Measurements from ENCODE around the gene SPON1.
"Not testable (repeated sequence)": the region's sequence is repeated elsewhere in the genome, so short reads cannot be mapped to it uniquely, and the experiment has no call there.

Gene SPON1

GRCh38 chr11:14251754-14252153 is 289.2 kb downstream of the SPON1 start:
- Histone ChIP-seq H3K79me2 (ENCODE audit: insufficient read depth, low read length) (no peaks in the 10 kb centered on the region), H3K4me3 (ENCODE audit: insufficient read depth, low read length, poor library complexity, severe bottlenecking) (no peak overlapping the region), H3K27me3 (ENCODE audit: low read length) (no peaks in the 10 kb centered on the region), H2AFZ (ENCODE audit: low read depth, low read length, severe bottlenecking) (no peak overlapping the region), H3K27ac (ENCODE audit: low read depth, low read length) (no peak overlapping the region), H4K20me1 (ENCODE audit: low read depth, low read length) (no peaks in the 10 kb centered on the region), H3K9me3 (ENCODE audit: insufficient read depth, low read length) (no peaks in the 10 kb centered on the region), H3K9ac (ENCODE audit: low read length) (no peak overlapping the region), H3K9me2 (replicated peaks; ENCODE audit: insufficient read depth, low read length) (no peaks in the 10 kb centered on the region), H3K4me2 (ENCODE audit: low read depth, low read length, poor library complexity, severe bottlenecking) (no peak overlapping the region), H3F3A (ENCODE audit: insufficient read depth) (no peaks in the 10 kb centered on the region), H3K36me3 (ENCODE audit: low read length) (no peaks in the 10 kb centered on the region)
- no peak for TF ChIP-seq CTCF (IDR thresholded peaks at IDR 0.05; ENCODE audit: insufficient read depth, low read length, poor library complexity, severe bottlenecking)
- TF ChIP-seq EZH2phosphoT487 (conservative IDR thresholded peaks at IDR 0.05; ENCODE audit: low read length) = no peak

DNA sequence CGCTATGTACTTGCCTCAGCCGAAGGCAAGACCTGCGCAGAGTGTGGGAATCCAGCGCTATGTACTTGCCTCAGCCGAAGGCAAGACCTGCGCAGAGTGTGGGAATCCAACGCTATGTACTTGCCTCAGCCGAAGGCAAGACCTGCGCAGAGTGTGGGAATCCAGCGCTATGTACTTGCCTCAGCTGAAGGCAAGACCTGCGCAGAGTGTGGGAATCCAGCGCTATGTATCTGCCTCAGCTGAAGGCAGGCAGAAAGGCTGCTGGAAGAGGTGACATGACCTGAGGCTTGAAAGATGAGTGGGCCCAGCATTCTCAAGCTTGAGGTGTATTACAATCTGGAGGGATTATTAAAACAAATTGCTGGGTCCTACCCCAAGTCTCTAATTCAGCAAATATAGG is 290.0 kb downstream of the SPON1 start:
- H3K36me3 ChIP-seq (ENCODE audit: low read length); H3K9me3 ChIP-seq (ENCODE audit: insufficient read depth, low read length); H3F3A ChIP-seq (ENCODE audit: insufficient read depth); H3K9me2 ChIP-seq (replicated peaks; ENCODE audit: insufficient read depth, low read length); H3K9ac ChIP-seq (ENCODE audit: low read length); H3K4me2 ChIP-seq (ENCODE audit: low read depth, low read length, poor library complexity, severe bottlenecking); H3K4me3 ChIP-seq (ENCODE audit: insufficient read depth, low read length, poor library complexity, severe bottlenecking); H4K20me1 ChIP-seq (ENCODE audit: low read depth, low read length); H3K27me3 ChIP-seq (ENCODE audit: low read length); H2AFZ ChIP-seq (ENCODE audit: low read depth, low read length, severe bottlenecking); H3K27ac ChIP-seq (ENCODE audit: low read depth, low read length); H3K79me2 ChIP-seq (ENCODE audit: insufficient read depth, low read length): not testable (repeated sequence)

GRCh38 chr11:14253421-14253820 is 290.9 kb downstream of the SPON1 start:
- Histone ChIP-seq H3F3A (ENCODE audit: insufficient read depth) (peaks cover 5% of the 10 kb centered on the region; the same call in 1 of the 2 replicates), H3K36me3 (ENCODE audit: low read length) (no peaks in the 10 kb centered on the region), H4K20me1 (ENCODE audit: low read depth, low read length) (no peaks in the 10 kb centered on the region), H3K9me3 (ENCODE audit: insufficient read depth, low read length) (no peaks in the 10 kb centered on the region), H2AFZ (ENCODE audit: low read depth, low read length, severe bottlenecking) (no peak overlapping the region), H3K9ac (ENCODE audit: low read length) (no peak overlapping the region), H3K9me2 (replicated peaks; ENCODE audit: insufficient read depth, low read length) (no peaks in the 10 kb centered on the region), H3K79me2 (ENCODE audit: insufficient read depth, low read length) (no peaks in the 10 kb centered on the region), H3K27me3 (ENCODE audit: low read length) (no peaks in the 10 kb centered on the region), H3K4me3 (ENCODE audit: insufficient read depth, low read length, poor library complexity, severe bottlenecking) (no peak overlapping the region), H3K27ac (ENCODE audit: low read depth, low read length) (no peak overlapping the region), H3K4me2 (ENCODE audit: low read depth, low read length, poor library complexity, severe bottlenecking) (no peak overlapping the region)
- no peak for TF ChIP-seq EZH2phosphoT487 (conservative IDR thresholded peaks at IDR 0.05; ENCODE audit: low read length)
- no peak for TF ChIP-seq CTCF (IDR thresholded peaks at IDR 0.05; ENCODE audit: insufficient read depth, low read length, poor library complexity, severe bottlenecking)

DNA sequence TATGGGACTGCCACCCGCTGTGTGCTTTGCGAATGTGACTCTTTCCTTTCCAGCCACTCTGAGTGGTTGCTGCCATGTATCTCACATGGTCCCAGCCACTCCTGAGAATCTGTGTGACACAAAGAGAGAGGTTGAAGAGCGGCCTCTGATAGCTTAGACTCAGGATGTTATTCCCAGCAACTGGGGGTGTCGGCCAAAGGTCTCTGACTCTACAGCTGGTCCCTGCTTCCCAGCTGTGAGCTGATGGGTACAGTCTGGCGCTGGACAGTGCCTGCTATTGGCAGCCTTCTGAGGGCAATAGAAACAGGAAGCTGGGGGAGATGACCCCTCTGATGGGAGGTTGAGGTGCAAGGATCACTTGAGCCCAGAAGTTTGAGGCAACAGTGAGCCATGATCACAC is 291.3 kb downstream of the SPON1 start:
- no peaks in the 10 kb centered on the region for H3K9me3 ChIP-seq (ENCODE audit: insufficient read depth, low read length)
- no peaks in the 10 kb centered on the region for H3K79me2 ChIP-seq (ENCODE audit: insufficient read depth, low read length)
- H3K36me3 ChIP-seq (ENCODE audit: low read length) = no peaks in the 10 kb centered on the region
- H4K20me1 ChIP-seq (ENCODE audit: low read depth, low read length) = no peaks in the 10 kb centered on the region
- H3K27me3 ChIP-seq (ENCODE audit: low read length) = no peaks in the 10 kb centered on the region
- H3K4me2 ChIP-seq (ENCODE audit: low read depth, low read length, poor library complexity, severe bottlenecking) = no peak overlapping the region
- H2AFZ ChIP-seq (ENCODE audit: low read depth, low read length, severe bottlenecking) = no peak overlapping the region
- H3K4me3 ChIP-seq (ENCODE audit: insufficient read depth, low read length, poor library complexity, severe bottlenecking) = no peak overlapping the region
- H3K9ac ChIP-seq (ENCODE audit: low read length) = no peak overlapping the region
- H3K27ac ChIP-seq (ENCODE audit: low read depth, low read length) = no peak overlapping the region
- H3F3A ChIP-seq (ENCODE audit: insufficient read depth) = peaks cover 8% of the 10 kb centered on the region; the same call in 1 of the 2 replicates
- H3K9me2 ChIP-seq (replicated peaks; ENCODE audit: insufficient read depth, low read length) = no peaks in the 10 kb centered on the region
- TF ChIP-seq CTCF (IDR thresholded peaks at IDR 0.05; ENCODE audit: insufficient read depth, low read length, poor library complexity, severe bottlenecking) = no peak
- no peak for TF ChIP-seq EZH2phosphoT487 (conservative IDR thresholded peaks at IDR 0.05; ENCODE audit: low read length)
